Left colon (tissue), 2 donors: ENCODE data around the gene ASCL1. TPM values are rescaled to one million over a fixed set of nuclear protein-coding genes. Genes with fewer than 3 reads are reported as not detected.

Experiments used
- ATAC-seq: fragments of 200-7000 bp; cut with Tn5 transposase; one replicate; pipeline ENCODE4 v1.9.1; 2020; ENCODE audit warnings: mild to moderate bottlenecking, moderate library complexity
- DNase-seq, 2 donors: peaks; one replicate each; pipeline ENCODE4 v3.0.0-alpha.2; 2020
- intact Hi-C, 2 donors: fragments of 100-400 bp; cut with DNase I in 1 of 2; cut with micrococcal nuclease in 1 of 2; formaldehyde crosslinking; loops; one replicate each; pipeline versions ENCODE4 v1.11.2 to v1.14.0; 2022; cut with DNase I, micrococcal nuclease
- long read RNA-seq: library from polyadenylated mRNA; unstranded; transcript quantifications from one replicate; pipeline ENCODE4 v2.0.0, GENCODE V29; 2021
- total RNA-seq, 2 donors: library from RNA; stranded (reverse); fragmentation: NEBNext Ultra II Directional; extraction: Animal tissue kit (Norgen Biotek cat#: 25700); gene quantifications; one replicate each; pipeline ENCODE4 v1.2.1, GENCODE V29; 2021
- donor health status: DM: no; HTN: no; CAD: no.
- donor health status: DM: yes; HTN: yes; CAD: no.

The ASCL1 gene
- total RNA-seq: under 1 TPM; 0.12 to 0.47 TPM
- long read RNA-seq: 0 reads

DNA sequence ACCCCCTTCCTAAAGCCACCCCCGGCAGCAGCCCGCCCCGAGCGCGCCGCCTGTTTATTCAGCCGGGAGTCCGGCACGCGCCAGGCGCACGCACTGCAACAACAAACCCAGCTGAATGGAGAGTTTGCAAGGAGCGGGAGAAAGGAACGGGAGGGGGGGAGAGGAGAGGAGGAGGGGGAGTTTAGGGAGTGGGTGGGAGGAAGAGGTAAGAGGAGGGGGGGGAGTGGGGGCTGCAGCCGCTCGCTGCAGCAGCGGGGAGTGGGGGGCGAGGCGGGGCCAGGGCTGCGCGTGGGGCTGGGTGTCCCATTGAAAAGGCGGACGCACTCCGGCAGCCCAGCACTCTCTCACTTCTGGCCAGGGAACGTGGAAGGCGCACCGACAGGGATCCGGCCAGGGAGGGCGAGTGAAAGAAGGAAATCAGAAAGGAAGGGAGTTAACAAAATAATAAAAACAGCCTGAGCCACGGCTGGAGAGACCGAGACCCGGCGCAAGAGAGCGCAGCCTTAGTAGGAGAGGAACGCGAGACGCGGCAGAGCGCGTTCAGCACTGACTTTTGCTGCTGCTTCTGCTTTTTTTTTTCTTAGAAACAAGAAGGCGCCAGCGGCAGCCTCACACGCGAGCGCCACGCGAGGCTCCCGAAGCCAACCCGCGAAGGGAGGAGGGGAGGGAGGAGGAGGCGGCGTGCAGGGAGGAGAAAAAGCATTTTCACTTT, at the start of gene ASCL1:
ASCL1 (plus strand) TSS at position 336 of the 712 bp plus-strand sequence. CDS start 571 bp downstream, outside the sequence.
- DNase-seq (no peak), ATAC-seq (no peak)
- intact Hi-C loops: no loop called here

DNA sequence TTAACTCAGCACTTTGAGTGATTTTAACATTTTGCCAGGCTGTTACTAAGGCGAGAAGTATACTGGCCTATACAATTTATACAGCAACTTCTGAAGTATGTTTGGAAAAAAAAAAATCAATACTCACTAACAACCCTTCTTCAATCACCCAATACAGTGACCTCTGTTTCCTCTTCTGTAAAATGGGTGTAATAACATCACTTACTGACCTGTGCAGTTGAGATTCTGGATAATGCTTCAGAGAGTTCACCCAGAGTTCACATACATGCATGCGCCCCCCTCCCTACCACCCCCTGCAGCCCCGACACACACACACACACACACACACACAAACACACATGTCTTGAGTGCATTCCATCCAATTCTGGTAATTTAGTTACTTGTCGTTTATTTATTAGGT, 49.6 kb upstream of the ASCL1 start:
- DNase-seq: no peak
- intact Hi-C loops: no loop called here

DNA sequence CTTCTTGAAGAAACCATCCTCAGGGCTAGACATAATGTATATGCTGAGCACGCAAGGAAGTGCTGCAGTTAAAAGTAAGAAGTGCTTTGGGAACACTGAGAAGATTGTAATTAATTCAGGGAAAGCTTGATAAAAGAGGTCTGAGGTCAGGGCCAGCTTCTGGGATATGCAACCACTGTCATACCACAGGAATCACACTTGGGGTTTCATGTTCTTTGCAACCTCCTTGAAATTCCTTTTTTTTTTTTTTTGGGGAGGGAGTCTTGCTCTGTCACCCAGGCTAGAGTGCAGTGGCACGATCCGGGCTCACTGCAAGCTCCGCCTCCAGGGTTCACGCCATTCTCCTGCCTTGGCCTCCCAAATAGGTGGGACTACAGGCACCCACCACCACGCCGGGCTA, 47.3 kb upstream of the ASCL1 start:
- intact Hi-C loops: no loop called here
- ATAC-seq (no peak), DNase-seq (no peak)

More for the DNA sequence above, 49.6 kb upstream of the ASCL1 start:
- ATAC-seq: no peak

DNA sequence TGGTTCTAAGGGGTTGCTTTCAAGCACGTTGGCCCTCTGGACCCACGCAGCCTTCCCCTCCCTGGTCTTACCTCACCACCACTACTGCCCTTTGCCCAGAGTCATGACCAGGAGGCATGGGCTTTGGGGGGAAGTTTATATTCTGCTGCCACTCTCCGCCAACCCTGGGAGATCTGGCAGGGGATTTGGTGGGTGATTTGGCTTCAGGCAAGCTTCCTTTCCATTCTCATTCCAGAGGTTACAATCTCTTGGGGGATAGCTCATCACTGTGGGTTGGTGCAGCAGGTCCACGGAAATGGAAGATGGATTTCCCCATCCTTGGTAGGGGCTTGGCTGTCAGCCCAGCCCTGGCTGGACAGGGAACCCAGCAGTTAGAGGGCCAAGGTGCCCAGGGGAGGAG, 46.7 kb upstream of the ASCL1 start:
- ATAC-seq: no peak
- intact Hi-C loops: no loop called here
- DNase-seq: no peak

DNA sequence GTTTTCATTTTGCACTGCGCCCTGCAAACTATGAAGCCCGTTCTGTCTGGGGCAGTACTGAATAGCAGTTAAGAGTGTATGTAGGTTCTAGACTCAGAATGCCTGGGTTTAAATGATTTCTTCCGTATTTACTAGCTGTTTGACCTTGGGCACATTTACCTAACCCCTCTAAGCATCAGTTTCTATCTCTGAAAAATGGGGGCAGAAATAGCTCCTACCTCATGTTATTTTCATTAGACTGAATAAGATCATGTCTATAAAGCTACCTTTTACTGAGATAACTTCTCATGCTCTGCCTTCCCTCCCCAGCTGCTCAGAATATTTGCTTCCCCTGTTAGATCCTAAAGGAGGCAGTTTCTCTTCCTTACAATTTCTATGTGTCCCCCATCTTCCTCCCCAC, 46.2 kb upstream of the ASCL1 start:
- intact Hi-C loops: no loop called here
- ATAC-seq: no peak

DNA sequence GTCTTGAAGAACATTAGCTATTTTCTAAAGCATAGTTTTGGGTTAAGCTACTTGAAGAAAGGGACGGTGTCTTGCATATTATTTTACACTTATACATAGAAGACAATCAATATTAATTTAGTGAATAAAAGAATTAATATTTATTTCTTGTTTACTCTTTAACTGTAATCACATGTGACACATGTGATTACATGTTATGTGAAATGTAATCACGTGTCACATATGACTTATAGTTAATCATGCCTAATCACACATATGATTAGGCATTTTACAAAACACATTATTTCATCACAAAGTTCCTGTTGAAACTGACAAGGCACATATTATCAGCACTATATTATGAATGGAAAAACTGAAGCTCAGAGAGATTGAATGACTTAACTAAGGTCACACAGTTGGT, 45.2 kb upstream of the ASCL1 start:
- DNase-seq: no peak
- ATAC-seq: no peak
- intact Hi-C loops: no loop called here

More for the DNA sequence above, 46.2 kb upstream of the ASCL1 start:
- DNase-seq: no peak

DNA sequence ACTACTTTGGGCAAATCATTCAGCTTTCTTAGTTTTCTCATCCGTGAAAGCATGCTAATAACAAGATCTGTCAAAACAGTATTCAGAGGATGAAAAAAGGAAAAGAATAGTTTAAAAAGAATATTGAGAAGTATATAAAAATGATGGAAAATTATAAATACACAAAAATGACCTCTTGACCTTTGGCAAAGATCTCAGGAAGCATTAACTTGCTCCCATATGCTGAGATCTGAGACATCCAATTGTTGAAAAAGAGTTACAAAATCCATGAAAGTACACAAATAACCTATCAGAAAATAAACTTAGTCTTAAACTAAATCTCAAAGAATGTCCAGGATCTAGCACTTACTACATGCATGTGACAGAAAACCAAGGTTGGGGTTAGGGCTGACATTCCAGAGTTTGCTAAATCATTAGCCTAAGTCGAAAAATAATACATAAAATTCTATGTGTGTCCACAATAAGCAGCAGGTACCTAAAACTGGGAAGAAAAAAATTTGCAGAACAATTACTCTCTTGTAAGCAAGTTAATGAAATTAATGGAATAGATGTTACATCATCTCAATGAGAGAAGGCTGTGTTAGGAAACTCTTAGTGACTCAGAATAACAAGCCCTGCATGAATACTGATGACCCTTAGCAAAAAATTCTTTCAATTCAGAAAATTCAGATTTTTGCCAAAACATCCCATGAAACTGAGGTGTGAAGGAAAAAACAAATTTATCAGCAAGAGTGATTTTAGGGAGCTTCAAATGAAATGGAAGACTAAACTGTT, 43.8 kb upstream of the ASCL1 start:
- ATAC-seq (no peak), DNase-seq (no peak)
- intact Hi-C loops: no loop called here

DNA sequence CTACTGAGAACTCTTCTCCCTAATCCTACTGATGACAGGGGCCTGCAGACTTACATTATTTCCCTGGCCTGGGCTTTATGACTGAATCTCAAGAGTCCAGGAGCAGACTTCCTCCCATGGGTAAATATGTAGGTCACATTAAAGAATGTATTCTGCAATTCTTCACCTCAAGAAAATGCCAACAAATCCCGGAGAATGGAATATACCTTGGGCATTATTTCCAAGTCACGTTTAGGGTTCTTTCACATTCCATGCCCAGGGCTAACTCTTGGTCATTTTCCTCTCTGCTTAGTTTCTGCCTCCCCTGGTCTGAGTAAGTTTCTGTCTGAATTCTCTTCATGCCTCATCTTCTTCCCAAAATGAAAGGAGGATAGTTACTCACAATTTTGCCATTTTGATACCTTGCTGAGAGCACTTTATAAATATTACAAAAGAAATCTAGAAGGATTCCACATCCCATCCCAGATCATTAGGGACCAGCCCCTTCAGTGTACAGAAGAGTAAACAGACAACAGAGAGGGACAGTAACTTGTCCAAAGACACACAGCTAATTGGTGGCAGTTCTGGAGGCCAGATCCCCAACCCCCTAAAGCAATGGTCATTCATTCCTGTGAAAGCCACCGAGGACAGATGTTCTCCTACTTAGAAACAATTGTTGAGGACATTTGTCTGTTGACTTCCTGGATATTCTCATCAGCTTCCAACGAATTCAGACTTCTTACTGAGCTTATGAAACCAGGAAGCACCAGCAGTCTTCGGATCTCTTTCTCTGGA, 41.0 kb upstream of the ASCL1 start:
- ATAC-seq (no peak), DNase-seq (no peak)
- intact Hi-C loops: no loop called here

DNA sequence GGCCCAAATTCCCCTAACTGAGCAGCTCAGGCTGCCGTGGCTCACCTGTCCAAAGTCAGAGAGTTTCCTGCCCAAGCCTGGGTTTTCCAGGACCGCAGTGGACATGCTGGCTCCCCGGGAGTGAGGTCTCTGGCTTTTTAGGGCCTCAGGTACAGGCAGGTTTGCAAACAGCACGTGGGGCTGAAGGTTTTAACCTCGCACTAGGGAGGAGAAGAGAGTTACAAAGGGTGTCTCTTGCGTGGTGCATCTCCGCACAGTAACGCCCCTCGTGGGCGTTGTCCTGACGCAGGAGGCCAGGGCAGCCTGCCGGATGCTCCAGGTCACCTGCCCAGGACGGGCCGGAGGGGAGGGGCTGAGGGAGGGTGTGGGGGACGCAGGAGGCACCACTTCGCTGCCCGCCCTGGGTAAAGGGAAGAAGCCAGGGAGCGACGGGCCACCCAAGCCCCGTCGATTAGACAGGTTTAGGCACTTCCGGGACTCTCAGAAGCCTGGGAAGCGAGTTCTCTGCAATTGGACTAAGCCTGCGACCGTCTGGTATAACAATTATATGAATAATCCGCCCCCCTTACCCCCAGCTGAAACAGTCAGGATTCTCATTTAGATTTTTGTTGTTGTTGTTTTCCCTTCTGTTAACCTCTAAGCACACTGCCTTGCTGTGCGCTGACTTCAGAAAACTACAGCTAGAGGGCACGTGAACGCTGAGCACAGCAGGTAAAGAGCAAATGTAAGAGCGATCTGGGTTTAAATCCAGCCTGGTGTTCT, 40.3 kb upstream of the ASCL1 start, which contains the start of gene PAH:
PAH (minus strand) TSS at position 219 of the 762 bp plus-strand sequence; CDS start at position 105, 114 bp downstream.
- ATAC-seq (peak; percentile 82), DNase-seq (peak; percentile 30 to 34)
- intact Hi-C loops: no loop called here

DNA sequence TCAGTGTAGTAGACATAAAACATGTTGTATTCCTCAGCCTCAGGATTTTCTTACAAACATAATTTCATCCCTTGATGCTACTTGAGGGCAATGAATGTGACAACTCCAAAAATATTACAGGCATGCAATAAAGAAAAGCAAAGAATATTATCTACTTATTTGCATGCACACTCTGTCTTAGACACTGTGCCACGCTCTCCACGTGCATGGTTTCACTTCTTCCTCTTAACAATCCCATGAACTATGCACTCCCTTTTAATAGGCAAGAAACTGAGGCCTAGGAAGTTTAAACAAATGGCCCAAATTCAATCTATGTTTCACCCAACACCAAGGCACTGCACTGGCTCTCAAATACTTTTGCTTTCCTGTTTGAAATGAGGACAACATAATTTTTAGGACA, 38.6 kb upstream of the ASCL1 start:
- DNase-seq: no peak
- no peak for ATAC-seq

DNA sequence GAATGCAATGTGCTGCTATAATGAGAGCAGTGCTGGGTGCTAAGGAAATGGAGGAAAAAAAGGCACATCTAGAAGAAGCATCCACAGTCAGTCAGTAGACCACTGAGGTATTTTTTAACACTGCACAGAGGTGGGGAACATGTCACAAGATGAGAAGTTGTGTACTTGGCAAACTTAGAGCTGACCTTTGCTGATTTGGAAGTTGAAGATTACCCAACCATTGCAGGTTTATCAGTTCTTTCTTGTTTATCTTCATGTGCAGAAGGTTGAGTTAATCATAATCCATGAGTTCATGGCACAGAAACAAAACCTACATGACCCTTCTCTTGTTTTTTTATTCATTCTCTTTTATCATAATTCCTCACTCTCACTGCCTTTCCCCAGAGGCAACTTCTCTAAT, 37.2 kb upstream of the ASCL1 start:
- no peak for ATAC-seq
- intact Hi-C loops: no loop called here
- no peak for DNase-seq

More for the DNA sequence above, 38.6 kb upstream of the ASCL1 start:
- intact Hi-C loops: no loop called here

DNA sequence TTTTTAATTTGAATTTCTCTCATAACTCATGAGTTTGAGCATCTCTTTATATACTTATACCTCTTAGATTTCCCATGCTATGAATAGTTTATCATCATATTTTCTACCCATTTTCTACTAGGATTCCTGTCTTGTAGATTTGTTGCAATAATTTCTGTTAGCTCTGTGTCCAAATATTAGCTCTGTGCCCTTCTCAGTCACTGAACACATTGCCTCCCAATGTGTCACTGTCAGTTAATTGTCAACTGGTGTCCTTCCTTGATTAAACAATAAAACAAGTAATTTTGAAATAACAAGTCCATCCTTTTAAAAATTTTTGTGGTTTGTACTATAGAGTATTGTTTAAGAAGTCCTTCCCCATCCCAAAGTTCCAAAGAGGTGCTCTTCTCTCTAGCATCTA, 36.2 kb upstream of the ASCL1 start:
- ATAC-seq: no peak
- DNase-seq: no peak
- intact Hi-C loops: no loop called here

DNA sequence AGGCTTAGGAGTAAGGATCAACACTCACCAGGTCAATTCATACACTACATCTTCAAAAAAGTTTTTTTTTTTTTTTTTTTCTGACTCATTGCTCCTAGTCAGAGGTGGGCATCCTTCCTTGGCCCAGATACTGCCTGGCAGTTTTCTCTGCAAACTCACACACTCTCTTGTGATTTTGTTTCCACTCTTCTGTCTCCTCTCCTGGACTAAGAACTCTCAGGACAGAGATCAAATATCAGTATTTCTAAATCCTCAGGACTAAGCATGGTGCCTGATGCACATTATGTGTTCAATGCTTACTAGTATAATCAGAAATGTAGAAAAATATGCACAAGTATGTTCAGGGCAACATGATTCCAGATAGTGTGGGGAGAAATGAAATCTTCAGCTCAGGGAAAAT, 30.3 kb upstream of the ASCL1 start:
- ATAC-seq: no peak
- no peak for DNase-seq
- intact Hi-C loops: no loop called here

DNA sequence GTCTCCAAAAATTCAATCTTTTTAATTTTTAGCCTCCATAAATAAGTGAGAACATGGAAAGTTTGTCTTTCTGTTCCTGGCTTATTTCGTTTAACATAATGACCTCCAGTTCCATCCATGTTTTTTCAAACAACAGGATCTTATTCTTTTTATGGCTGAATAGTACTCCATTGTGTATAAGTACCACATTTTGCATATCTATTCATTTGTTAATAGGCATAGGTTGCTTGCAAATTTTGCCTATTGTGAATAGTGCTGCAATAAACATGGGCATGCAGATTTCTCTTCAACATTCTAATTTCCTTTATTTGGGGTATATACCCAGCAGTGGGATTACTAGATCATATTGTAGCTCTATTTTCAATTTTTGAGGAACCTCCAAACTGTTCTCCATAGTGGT, 24.3 kb upstream of the ASCL1 start:
- intact Hi-C loops: no loop called here
- ATAC-seq (no peak), DNase-seq (no peak)

DNA sequence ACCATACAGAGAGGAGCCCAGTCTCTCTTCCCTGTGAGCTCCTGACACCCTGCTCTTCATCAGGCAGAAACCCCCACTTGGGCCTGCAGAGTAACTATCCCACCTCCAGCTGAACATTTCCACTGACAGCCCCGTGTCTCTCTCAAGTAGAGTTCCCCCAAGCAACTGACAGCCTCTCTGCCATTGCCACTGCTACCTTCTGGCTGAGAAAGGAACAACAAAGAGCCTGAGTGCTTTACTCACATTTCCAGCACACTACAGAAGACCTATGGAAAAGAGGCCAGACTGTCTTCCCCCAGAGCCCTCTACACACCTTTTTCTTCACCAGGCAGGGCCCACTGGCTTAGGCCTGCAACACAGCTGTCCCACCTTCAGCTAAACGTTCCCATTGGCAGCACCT, 18.4 kb upstream of the ASCL1 start:
- no peak for ATAC-seq
- intact Hi-C loops: no loop called here

DNA sequence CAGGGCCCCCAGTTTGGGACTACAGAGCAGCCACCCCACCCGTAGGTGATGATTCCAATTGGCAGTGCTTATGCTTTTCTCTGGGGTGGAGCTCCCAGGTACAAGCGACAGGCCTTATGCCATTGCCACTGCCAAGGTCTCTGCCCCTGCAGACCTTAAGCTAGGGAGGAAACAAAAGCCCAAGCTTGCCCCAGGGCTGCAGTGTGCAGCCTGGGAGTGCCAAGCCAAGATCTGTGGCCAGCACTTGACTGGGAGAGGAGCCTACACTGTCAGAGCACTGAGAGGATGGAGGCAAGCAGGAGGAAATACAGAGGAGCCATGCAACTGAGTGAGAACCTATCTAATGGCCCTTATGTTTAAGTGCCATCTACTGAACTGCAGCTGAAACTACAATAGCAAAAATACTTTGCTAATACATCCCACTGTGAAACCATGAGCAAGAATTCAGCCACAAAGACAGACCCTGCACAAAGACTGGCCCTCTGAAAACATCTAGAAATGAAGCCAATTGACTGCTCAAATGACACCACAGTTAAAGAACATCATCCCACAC, 17.7 kb upstream of the ASCL1 start:
- ATAC-seq: no peak
- intact Hi-C loops: loop anchor here in 1 of 2 donors (10.0 kb wide), 1 partner anchor 605 kb away; no protein-coding TSS in a partner anchor
- no peak for DNase-seq

More for the DNA sequence above, 18.4 kb upstream of the ASCL1 start:
- DNase-seq: no peak

DNA sequence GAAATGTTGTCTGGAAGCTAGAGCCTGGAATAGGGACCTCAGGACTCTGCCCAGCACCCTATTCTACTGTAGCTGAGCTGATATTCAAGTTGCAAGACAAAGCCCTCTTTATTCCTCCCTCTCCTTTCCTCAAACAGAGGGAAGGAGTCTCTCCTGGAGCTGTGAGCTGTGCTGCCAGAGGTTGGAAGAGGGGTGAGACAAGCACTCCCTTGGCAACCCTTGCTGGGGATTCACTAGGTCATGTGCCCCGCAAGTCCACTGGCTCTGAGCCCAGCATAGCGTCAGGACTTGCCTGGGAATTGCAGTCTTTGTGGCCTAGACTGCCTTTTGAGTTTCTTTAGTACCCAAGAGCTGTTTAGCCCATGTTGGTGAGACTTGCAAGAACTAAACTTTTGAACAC, 11.4 kb upstream of the ASCL1 start:
- DNase-seq (no peak), ATAC-seq (no peak)
- intact Hi-C loops: loop anchor here in 1 of 2 donors (10.0 kb wide), 1 partner anchor 599 kb away; no protein-coding TSS in a partner anchor

DNA sequence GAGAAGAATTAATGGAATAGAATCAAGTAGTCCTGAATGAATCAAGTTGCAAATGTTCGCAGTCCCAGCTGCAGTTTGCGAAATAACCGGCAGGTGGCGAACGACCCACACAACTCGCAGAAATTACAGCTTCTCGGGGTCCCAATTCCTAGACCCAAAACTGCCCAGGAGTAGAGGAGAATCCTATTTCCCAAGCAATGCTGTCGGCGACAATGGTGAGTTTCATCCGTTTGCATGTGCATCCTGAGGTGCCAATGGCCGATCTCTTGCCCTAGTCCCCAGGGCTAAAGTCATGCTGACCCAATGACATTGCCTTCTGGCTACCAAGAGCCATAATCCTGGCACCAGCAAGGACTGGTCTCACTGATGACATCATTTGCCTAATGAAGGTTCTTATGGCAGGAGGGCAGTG, 8.5 kb upstream of the ASCL1 start:
- intact Hi-C loops: loop anchor here (2.0 to 10.0 kb wide), 2 partner anchors 596 to 600 kb away; no protein-coding TSS in a partner anchor
- no peak for ATAC-seq
- DNase-seq: peak in 1 of 2 donors; percentile 54
